Measurements from ENCODE around the gene PARM1.

Gene PARM1, protein sequence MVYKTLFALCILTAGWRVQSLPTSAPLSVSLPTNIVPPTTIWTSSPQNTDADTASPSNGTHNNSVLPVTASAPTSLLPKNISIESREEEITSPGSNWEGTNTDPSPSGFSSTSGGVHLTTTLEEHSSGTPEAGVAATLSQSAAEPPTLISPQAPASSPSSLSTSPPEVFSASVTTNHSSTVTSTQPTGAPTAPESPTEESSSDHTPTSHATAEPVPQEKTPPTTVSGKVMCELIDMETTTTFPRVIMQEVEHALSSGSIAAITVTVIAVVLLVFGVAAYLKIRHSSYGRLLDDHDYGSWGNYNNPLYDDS

DNA sequence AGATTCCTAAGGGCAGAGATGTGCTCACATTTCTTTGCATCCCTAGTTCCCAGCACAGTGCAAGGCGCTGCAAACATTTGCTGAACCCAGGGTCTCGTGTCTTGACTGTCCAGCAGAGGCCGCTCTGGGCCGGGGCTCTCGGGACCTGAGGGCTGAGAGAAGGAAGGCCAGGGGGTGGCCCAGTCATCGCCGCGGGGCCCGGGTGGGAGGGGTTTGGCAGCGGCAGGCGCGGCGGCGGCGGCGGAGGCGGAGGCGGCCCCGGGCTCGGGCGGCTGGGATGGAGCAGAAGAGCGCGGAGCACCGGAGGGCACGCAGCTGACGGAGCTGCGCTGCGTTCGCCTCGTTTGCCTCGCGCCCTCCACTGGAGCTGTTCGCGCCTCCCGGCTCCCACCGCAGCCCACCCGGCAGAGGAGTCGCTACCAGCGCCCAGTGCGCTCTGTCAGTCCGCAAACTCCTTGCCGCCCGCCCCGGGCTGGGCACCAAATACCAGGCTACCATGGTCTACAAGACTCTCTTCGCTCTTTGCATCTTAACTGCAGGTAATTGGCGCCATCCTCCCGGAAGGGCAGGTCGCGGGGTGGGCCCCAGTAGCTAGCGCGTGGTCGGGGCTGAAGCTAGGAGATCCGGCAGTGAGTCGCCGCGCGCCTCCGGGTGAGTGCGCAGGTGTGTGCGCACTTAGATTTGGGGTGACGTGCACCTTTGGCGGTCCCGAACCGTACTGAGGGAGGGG is at the start of gene PARM1:
Gene PARM1 (plus strand): TSS at position 285 of the 730 bp plus-strand sequence. CDS start 212 bp downstream, at position 497.
- peak; percentile 91 for DNase-seq (ENCODE audit: low read depth, low spot score)

DNA sequence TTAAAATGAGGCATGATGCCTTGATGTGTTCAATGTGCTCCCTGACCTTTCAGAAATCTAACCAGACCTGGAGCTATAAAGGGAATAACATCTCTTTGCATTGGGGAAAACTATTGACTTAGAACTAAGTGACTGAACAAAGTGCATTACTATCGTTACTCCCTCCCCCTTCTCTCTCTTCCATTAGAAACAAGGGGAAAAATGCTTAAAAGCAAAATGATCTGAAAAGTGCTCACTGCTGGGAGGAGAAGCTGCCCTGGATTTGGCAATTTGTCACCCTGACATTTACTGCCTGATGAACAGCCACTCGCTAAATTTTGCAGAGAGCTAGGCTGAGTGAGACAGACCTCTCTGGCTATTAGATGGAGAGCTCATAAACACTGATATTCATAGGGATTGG is 48.6 kb upstream of the PARM1 start:
- DNase-seq (ENCODE audit: low read depth, low spot score), result no peak

DNA sequence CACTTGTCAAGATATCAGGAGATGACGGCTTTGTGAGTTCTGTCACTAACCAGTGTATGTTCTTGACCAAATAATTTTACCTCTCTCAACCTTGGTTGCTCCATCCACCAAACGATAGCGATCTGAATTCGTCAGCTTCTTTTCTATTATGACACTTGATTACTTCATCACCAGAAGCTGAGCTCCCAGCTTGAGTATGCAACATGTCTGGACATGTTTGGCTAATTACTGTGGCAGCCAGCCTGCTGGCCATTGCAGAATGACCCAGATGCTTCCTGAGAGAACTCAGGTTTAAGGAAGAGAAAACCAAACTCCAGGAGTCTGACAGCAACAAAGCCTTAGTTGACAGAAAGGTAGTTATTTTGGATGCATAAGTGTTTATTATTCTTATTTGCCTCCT is 46.4 kb upstream of the PARM1 start:
- DNase-seq (ENCODE audit: low read depth, low spot score), result peak; percentile 2

DNA sequence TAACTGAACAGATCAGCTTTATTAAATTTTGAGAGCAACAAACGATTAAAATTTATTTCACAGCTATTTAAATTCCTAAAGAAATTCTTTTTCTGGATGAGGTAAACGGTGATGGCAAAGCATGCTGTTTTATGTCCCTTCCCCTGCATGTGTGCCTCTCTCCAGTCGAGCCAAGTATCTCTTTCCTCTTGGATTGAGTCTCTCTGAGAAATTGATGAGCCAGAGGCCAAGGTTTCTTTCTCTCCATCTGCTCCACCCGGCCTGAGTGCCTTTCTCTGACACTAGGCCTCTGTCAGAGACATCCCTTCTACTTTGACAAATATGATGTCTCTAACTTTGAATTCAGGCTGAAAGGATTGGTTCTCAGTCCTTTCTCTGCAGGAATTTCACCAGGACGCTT is 42.6 kb upstream of the PARM1 start:
- DNase-seq (ENCODE audit: low read depth, low spot score), result no peak

DNA sequence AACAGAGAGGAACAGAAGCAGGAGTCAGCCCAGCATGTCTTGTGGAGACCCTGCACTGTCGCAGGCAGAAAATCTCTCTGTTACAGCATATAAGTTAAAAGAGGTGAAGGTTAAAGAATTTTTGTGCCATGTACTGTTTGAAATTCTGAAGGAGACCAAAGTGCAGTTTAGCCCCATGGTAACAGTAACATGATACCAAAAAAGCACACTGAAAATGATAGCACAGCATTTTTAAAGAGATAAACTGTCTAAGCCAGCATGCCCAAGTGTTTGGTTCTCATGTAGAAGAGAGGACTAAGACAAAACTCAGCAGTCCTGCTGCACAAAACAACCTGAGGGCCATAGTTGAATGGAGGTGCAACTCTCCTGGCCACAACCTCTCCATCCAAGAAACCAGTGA is 41.9 kb upstream of the PARM1 start:
- no peak for DNase-seq (ENCODE audit: low read depth, low spot score)

DNA sequence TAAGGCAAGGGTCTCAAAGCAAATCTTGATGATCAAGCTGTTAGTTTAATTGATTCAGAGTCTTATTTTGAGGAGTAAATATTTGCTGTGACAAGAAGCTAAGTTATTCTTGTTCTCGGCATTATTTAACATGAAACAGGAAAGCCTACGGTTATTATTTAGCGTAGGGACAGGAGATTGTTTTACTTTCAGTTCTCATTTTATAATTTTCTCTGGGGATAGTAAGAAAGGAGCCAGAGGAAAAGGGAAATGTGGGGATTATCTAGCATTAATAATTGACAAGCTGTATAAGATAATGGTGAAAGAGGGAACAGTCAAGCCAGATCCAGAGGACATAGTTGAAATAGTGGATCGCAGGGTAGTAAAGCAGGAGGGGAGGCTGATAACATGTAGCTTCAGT is 39.7 kb upstream of the PARM1 start:
- no peak for DNase-seq (ENCODE audit: low read depth, low spot score)

DNA sequence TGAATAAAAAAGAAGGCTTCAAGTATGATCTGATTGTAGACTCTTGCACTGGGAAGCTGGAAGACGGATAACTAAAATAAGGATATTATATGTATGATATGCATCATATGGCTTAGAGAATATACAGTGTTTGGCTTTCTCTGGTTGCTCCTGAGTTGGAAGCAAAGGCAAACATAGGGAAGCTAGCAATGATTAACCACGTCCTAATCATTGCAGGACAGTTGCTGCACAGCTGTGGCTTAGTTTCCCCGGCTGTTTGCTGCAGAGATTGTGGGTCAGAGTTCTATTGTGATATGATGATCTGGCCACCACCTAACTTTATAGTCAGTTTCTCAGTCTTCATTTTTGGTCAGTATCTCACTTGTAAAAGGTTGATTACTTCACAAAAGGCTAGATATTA is 36.3 kb upstream of the PARM1 start:
- no peak for DNase-seq (ENCODE audit: low read depth, low spot score)

DNA sequence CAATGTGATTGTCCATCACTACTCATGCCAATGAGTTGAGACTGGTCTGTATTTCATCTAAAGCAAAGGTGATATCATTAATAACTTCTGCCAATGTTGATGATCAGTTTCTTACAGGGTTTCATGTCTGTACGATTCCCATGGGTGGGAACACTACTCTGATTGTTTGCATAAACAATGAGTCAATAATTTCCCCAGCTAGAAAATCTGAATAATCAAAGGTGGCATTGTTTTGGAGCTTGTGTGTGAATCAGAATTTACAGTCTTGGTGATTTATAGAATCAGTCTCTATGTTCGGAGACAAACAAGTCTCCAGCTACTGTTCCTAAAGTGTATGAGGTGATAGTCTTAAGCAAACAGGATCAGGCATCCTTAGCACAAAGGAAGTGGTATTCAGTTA is 35.5 kb upstream of the PARM1 start:
- DNase-seq (ENCODE audit: low read depth, low spot score), result no peak

DNA sequence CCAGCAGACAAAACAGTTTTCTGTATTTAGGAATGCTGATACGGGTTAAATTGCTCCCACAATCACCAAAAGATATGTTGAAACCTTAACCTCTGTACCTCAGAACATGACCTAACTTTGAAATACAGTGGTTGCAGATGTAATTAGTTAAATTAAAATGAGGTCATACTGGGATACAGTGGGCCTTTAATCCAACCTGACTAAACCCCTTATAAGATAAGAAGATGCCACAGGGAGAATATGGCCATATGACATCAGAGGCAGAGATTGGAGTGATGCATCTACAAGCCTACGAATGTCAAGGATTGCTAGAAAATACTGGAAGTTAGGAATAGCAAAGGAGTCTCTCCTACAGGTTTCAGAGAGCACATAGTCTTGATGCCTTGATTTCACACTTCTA is 32.1 kb upstream of the PARM1 start:
- no peak for DNase-seq (ENCODE audit: low read depth, low spot score)

DNA sequence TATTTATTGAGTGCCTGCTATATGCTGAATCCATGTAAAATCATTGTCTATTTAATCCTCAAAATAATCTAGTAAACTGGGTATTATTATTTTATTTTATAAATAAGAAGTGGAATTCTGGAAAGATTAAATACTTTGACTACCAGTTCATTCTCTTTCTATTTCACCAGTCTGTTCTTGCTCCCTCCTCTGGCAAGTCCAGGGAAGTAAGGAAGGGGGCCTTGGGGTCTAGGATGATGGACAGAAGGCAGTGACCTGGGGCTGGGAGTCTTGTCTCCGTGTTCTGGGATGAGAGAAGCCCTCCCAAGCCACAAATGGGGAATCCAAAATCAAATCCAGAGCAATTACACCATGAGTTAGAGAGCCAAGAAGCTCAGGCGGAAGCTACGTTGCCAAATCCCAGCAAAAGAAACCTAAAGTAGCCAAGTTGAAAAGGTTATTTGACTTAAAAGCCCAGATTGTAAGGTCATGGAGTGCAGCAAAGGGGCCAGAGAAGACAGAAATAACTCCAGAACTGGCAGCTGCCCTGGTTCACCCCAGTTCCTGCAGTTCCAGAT is 28.3 kb upstream of the PARM1 start:
- DNase-seq (ENCODE audit: low read depth, low spot score), result no peak

DNA sequence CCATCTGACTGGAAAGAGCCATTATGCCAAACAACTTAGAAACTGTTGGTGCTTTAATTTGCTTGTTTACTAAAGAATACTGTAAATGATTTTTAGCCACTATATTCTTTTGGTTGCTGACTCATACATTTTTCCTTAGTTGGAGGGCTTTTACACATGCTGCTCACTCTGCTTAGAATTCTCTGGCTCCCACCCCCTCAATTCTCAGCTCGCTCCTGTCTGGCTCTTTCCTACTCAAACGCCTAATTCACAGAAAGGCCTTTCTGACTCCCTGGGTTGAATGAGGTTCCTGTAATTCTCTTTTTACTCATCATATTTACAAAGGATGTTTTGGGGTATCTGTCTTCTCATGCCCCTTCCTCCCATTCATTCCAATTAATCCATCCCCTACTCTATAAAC is 26.1 kb upstream of the PARM1 start:
- no peak for DNase-seq (ENCODE audit: low read depth, low spot score)

DNA sequence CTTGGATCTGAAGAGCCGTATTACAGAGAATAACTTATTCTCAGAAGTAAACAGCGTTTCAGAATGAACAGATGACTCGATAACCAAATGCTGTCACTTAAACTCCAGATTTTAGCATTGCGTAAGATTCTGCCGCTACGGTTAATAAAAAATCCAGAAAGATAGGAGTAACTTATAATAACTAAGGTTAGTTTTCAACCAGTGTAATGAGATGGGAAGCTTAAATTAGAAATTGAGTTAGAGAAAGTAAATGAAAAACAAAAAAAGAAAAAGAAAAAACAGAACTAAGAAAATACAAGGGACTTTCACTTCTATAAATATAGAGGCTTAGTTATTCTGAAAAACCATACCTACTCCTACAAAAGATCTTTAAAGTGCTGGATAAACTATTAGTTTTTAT is 13.1 kb upstream of the PARM1 start:
- DNase-seq (ENCODE audit: low read depth, low spot score), result no peak

DNA sequence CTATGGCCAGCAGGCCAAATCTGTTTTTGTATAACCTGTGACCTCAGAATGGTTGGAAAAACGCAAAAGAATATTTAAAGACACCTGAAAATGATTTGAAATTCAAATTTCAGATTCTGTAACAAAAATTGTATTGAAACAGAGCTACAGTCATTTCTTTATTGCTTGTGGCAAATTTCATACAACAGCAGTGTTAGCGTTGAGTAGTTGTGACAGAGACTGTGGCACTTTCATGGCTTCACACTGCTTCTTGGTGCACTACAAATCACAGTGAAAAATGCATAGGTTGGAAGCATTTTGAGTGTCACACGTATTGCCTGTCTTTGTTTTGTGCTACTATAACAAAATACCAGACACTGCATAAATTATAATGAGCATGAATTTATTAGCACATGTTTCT is 12.2 kb upstream of the PARM1 start:
- no peak for DNase-seq (ENCODE audit: low read depth, low spot score)

DNA sequence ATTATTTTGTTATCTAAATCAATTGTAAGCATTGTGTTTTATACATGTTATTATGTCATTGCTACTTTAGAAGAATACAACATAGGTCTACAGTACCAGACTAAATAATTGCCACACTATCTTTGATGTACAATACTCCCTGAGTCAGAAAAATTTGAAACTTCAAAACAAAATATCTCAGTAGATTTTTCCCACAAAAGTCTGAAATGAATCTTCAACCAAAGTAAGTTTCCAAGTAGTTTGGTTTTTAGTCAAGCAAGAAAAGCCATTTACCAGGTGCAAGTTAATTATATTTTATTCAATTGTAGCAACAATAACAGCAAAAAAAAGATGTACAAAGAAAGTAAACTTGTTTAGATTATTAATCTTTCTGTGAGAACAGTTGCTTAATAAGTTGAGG is 11.4 kb upstream of the PARM1 start:
- DNase-seq (ENCODE audit: low read depth, low spot score), result no peak

DNA sequence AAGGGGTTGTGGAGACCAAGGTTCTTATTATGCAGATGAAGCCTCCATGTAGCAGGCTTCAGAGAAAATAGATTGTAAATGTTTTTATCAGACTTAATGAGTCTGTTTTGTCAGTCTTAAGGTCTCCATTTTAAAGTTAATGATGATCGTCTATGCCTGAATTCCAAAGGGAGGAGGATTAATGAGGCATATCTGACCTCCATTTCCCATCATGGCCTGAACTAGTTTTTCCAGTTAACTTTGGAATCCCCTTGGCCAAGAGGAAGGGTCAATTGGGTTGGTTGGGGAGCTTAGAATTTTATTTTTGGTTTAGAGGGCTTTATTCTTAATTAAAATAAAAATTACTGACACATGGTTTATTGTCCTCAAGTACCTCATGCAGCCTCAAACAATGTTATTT is 6.9 kb upstream of the PARM1 start:
- DNase-seq (ENCODE audit: low read depth, low spot score), result no peak

DNA sequence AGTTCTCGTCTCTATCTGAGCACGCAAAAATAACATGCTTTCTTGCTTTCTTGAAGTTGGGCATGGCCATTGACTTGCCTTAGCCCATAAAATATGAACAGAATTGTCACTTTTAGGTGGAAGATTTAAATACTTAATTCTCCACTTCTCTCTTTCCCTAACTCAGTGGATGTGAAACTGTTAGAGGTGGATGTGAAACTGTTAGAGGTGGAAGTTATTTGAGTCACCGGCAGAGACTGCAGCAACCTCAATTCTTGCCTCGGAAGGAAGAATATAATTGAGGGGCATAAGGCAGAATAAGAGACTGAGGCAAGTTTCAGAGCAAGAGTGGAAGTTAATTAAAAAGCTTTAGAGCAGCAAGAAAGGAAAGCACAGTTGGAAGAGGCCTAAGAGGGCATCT is 2.8 kb upstream of the PARM1 start:
- no peak for DNase-seq (ENCODE audit: low read depth, low spot score)

DNA sequence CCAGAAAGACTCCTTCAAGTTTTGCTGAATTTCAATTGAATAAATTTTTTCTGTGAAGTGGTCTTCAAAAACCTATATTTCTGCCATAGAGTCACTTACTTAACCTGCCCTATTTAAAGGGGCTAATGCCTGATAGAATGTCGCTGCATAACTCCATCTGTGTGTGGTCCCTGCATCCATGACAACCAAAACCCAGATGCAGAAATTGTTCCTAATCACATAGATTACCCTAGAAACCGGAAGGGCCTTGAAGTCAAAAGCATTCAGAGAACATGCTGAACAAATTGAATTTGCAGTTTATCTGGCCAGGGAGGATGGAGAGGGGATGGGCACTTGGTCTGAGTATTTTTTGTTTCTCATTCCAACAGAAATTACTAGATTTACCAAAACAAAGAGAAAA is 1.5 kb upstream of the PARM1 start:
- DNase-seq (ENCODE audit: low read depth, low spot score), result no peak

DNA sequence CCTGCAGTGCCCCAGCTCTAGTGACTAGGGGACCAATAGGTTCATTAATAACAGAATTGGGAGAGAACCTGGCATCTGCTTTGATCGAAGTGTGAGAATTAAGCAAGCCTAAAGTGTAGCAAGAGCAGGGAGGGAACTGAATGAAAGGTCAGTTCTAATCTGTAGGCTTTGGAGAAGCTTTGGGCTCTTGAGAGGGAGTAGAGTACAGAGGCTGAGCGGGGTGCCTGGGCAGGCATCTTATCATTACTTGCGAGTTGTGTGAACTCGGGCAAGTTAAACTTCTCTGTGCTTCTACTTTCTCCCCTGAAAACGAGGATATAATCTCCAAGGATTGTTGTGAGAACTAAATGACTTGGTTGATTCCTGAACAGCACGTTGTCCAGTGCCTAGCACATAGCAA is 906 bp upstream of the PARM1 start:
- DNase-seq (ENCODE audit: low read depth, low spot score), result no peak

DNA sequence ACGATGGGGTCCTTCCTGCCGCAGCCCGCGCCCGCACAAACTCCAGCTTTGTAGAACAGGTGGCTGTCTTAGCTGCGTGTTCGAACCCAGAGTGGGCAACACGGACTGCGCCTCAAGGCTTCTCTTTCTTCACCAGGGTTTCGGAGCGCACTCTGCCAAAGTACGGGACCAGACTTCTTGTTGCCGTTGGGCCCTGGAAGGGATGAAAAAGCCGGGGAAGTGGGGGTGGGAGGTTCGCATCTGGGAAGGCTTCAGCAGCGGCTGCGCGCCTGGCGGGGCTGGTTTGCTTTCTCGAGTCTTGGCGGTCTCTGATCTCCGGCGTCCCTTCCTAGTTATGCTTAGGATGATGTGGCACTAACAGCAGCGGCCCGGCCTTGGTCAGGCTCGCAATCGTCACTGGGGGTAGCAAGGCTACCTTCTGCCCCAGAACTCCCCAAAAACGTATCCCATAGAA is 673 bp downstream of the PARM1 start:
- DNase-seq (ENCODE audit: low read depth, low spot score), result no peak

DNA sequence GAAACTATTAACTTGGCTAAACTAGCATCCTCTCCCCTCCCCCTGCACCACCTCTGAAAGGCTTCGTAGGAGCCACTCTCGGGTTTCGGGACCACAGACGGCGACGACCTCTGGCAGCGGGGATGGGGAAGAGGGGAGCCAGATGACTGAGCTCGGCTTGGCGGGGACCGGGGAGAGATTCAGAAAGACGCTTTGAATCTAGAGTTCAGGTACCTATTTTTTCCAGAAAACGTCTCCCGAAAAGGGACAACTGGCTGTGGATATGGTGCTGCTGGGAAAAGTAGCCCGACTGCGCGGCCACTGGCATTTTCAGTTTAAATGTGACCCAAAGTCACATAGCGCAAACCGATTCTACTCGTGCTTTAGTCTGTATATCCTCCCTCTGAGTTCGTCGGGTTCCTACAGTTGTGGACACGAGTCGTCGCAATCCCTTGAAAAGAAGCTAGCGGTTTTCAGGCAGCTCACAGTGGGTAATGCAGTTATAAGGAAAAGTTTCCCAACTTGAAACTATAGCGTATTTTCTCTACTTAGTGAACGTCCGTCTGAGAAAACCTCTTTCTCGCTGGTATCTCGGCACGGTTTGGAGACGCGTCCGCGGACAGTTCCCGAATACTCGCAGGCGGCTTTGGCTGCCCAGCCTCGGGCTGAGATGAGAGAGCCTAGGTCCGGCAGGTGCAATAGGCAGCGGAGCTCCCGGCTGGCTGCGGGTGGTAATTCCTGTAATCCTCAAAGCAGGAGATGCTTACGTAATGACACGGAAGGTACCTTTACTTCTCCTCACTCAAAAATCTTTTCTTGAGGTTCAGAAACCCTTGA is 1.3 kb downstream of the PARM1 start:
- peak; percentile 55 for DNase-seq (ENCODE audit: low read depth, low spot score)

DNA sequence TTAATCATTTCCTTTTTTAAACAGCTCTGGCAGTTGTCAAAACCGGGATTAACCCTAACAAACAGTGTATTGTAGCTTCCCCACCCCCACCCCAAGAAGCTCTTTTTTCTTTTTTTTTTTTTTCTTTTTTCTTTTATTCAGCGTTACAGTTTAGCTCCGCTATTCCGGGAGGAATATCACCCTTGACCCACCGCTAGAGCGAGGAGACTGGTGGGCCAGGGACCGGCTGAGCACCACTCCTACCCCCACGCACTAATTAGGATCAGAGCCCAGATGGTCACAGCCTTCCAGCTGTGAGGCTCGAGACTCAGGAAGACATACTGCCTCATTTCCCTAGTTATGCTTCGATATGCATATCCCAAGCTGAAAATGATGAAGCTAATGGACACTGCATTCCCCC is 2.0 kb downstream of the PARM1 start:
- no peak for DNase-seq (ENCODE audit: low read depth, low spot score)

DNA sequence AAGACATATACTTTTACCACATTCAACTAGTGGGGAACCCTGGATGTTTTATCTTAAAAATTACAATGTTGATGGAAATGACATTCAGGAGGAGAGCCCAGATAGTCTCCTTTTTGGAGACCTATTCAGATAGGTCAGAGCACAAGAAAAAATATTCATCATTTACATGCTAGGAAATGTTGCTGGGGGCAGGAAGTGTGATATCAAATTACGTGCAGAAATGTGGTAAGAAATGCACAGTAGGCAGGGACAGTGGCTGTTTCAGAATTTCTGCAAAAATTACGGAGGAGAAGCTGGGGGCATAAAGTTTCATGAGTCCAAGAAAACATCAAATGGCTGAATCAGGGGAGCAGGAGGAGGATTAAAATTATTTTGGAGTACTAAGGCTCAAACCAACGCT is 8.2 kb downstream of the PARM1 start:
- no peak for DNase-seq (ENCODE audit: low read depth, low spot score)

Data from ELF-1 (cell line).